GM19351 (cell line): Measurements from ENCODE around the gene RTN4R.
"Not testable (repeated sequence)": the region's sequence is repeated elsewhere in the genome, so short reads cannot be mapped to it uniquely, and the experiment has no call there.

Source experiments
- ATAC-seq: cut with Tn5 transposase; IDR thresholded peaks from one replicate; pipeline ENCODE4 v1.9.1; 2021; ENCODE audit warnings: mild to moderate bottlenecking, moderate library complexity; ENCODE audit not compliant: unreplicated experiment

The RTN4R gene

DNA sequence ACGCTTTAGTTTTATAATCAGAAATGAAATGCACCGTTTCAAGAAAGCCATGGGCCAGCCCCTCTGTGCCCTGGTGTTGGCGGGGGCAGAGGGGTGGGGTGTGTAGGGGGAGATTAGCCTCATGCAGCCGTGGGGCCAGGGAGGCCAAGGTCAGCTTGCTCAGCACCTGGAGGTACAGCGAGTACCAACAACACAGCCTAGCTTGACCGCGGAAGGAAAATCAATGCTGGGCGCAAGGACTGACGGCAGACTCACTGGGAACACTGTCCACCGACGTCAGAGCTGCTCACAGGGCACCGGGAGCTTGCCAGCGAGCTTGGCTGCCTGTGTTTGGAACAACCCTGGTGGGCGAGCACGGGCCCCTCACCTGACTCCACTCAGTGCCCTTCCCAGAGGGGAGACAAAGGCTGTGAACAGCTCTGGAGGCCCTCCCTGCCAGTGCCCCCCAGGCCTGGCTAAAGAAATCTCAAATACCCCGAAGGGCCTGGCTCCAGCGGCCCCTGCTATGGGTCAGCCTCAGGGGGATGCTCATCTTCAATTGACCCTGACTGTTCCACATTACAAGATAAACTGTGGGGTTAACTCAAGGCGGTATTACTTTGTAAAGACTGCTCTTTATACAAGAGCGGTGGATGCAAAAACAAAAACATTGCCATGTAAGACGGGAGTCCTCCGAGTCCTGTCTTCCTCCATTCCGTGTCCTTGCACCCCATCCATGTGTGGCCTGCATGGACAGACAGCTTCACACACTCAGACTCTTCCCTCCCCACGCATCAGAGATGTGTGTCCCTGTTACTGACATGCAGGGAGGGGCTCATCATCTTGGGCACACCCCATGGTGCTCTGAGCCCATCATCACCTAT lies 21.3 kb upstream of the RTN4R start:
- not testable (repeated sequence) for ATAC-seq

DNA sequence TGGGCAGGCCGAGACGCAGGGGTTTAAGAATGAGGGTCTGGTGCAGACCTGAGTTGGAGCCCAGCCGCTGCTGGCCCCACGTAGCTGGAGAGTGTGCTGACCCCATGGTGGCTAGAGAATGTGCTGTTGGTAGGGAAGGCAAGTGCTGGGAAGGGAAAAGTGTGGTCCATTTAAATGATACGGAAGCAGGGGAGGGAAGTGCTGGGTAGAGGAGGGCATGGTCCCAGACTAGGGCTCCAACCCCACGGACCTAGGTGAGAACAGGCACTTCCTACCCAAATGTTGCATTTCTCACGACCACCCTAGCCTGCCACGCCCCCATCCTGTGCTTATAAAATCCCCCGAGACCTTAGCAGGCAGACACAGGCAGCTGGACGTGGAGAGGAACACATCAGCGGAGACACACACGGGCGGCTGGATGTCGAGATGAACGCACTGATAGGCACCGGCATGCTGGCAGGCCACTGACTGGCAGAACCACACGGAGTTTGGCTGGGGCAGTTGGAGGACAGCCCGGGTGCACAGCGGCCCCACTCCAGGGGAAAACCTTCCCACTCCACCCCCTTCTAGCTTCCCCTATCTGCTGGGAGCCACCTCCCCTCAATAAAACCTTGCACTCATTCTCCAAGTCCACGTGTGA lies 18.8 kb upstream of the RTN4R start:
- not testable (repeated sequence) for ATAC-seq

DNA sequence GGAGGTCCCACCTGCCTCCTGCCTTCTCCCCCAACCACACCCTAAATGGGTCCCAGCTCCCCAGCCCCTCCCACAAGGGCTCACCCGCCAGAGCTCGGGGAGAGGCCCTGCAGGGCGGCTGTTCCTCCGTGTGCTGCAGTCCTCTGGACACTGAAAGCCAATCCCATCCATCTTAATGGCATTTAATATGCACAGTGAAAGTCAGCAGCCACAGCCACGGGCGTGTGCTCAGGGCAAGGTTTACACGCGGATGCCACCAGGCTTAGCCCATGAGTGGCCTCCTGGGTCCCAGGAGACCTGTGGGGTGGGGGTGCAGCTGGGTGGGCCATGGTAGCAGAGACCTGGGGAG lies 18.2 kb upstream of the RTN4R start:
- ATAC-seq: not testable (repeated sequence)

DNA sequence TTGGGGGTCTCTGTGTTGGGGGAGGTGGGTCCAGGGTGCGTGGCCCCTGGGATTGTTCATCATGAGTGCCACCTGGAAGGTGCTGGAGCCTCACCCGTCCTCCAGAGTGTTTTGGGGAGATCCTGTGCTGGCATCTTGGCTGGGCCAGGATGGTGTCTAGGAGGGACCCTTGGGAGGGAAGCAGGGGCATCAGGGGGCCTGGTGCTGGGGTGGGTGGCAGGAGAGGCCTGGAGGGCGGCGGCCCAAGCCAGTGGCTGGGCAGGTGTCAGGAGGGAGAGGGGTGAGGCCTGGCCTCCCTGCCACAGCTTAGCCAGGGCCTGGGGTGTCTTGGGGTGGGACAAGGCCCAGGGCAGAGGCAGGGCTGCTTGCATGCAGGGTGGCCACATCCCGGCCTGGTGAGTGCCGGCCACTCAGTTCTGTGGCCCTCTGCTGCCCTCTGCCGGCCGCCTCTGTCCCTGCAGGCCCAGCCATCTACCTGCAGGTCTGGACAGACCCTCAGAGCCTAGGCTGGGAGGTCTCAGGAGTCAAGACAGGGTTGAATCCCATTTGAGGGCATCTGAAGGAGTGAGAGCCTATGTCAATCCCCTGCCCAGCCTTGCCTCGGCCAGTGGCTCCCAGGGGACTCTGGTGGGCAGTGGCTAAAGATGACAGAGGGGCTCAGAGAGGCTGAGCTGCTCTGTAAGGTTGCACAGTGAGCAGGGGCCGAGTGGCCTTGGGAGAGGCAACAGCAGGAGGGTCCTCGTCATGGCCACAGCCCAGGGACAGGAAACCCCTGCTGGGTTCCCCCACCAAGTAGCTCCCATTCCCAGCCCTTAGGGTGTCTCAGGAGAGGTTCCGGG lies 17.6 kb upstream of the RTN4R start:
- ATAC-seq: not testable (repeated sequence)

DNA sequence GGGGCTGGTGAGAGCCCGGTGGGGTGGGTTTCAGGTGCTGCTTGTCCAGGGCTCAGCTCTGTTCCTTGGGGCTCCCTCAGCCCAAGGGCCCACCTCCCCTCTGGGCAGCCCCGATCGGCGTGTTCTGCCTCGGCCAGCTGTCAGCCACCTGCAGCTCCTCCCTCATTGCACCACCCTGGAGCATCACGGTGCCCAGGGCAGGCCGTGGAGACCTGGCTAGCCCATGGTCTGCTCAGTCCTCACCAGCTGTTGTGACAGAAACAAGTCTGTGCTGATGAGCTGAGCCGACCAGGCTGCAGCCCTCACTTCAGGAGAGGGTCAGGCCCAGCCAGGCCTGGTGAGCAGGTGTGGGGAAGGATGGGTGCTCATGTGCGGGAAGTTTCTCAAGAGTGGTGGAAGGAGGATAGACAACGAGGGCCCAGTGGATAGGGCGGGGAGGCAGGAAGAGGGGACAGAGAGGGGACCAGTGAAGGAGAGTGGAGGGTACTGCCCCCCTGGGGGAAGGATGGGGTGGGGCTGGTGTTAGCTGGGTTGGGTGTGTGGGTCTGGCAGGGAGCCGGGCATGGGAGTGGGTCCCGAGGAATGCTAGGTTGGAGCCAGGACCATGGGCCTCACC lies 16.5 kb upstream of the RTN4R start:
- no peak for ATAC-seq

DNA sequence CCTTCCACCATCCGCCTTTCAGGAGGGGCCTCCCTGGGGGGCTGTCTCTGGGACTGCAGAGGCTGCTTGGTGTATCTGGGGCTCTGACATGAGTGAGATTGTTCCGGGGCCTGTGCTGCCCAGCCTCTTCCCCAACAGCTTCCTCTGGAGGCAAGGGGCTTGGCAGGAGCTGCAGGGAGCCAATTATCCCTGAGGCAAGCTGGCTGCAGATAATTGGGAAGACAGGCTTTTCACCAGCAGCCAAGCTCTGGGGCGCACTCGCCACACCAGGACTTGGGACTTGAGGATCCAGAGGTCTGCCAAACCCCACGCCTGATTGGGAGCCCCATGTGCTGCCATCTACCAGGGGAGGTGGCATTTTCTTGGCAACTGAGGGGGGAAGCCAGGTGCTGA lies 15.6 kb upstream of the RTN4R start:
- ATAC-seq: no peak

DNA sequence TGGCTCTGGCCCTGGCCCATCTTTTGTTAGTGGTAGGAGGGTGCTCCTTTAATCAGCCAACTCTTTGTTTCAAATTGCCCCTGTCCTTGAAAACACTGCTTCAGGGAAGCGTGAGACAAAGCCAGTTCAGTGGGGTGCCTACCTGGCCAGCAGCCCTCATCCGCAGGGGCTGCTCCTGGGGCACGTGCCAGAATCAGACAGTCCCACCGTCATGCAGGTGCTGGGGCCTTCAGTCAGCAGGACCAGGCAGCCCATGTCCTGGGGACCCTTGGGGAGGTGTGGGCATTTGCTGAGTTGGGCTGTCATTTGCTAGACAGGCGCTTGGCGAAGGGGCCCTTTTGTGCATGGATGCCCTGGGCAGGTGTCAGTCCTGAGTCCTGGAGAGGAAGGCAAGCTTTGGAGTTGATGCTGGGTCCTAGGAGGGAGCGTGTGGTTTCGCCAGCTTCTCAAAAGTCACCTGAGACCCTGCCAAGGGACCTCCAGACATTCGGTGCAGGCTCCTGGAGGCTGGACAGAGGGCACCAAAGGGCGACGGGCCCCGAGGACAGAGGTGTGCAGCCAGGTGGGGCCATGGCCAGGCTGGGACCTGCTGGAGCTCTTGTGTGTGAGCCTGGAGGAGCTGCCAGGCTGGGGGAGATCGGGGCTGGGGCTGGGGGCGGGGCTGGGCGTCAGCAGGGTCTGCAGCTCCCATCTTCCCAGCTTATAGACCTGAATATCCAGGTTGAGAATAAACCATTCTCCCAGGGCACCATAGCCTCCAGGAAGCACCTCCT lies 15.0 kb upstream of the RTN4R start:
- no peak for ATAC-seq

DNA sequence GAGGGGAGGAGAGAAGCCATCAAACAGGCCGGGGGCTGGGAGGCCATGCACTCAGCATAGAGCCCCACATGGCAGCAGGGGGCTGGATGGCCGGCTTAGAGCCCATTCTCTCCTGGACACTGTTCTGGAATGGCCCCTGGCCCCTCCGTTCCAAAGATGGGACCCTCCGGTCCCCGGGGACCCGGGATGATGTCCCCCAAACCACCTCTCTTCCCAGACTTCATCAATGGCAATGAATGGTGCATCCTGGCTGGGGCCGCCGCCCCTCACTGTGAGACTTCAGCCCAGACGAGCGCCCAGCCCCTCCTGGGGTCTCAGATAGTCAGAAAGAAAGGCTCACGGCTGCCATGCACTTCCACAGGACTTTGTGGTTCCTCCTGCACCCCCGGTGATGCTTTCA lies 13.8 kb upstream of the RTN4R start:
- ATAC-seq: no peak

DNA sequence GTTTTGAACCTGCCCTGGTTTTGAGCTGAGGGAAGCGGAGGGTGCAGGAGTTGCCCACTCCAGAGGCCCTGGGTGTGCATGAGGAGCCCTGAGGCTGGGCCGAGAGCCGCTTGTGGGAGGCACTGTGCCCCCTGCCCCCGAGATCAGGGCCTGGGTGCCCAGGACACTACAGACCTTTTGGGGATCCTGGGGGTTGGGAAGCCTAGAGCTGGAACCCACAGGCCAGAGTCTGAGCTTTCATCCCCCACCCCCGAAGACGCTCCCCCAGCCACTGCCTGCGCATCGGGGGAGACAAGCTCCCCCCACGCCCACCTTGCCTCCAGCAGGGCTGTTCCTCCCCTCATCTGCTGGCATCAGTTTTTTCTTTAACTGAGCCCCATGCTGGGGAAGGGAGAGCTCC lies 13.4 kb upstream of the RTN4R start:
- ATAC-seq: not testable (repeated sequence)

DNA sequence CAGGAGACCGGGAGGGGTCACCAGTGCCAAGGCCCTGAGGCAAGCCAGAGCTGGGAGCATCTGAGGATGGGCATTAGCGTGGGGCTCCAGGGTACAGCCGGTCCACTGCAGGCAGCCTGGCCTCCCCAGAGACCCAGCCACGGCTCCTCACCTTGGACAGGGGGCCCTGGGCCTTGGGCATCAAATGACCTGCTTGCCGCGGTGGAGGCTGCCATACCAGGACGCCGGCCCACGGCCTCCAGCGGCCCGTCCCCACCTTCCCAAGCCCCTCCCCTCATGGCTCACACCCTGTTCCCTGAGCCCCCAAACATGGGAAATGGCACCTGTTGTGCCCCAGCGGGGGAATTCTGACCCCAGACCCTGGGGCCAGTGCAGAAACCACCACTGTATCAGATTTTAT lies 12.7 kb upstream of the RTN4R start:
- ATAC-seq: no peak

DNA sequence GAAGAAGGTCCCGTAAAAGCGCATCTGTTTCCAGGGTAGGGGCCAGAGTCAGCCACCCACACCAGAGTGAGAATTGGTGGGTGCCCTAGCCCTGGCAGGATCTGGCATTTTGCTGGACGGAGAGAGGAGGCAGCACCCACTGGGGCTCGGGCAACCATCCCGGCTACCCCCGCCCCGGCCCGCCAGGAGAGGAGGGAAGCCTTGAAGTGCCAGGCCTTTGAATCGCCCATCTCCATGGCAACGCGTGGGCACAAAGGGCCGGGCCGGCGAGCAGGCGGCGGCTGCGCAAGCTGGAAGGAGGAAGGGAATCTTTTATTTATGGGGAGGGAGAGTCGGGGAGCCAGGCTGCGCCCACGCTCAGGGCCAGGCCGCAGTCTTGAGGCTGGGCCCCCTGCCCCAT lies 12.0 kb upstream of the RTN4R start:
- not testable (repeated sequence) for ATAC-seq

DNA sequence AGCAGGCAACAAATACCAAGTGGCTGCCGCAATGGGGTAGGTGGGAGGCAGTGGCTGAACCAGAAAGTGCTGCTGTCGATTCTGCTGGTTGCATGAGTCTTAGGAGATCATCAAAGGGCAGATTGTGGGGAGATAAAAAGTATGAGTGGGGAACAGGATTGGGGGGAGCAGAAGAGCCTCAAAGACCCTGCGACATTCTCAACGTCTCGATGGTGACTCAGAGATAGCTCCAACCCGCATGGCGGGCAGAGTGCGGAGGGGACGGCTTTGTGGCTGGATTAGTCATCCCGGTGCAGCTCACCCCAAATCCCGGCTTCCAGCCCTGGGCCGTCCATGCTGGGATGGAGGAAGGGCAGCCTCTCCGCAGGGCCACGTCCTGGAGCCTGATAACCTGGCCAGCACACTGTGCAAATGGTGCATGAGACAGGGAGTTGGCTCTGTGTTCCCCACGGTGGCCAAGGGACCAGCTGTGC lies 11.6 kb upstream of the RTN4R start:
- no peak for ATAC-seq

DNA sequence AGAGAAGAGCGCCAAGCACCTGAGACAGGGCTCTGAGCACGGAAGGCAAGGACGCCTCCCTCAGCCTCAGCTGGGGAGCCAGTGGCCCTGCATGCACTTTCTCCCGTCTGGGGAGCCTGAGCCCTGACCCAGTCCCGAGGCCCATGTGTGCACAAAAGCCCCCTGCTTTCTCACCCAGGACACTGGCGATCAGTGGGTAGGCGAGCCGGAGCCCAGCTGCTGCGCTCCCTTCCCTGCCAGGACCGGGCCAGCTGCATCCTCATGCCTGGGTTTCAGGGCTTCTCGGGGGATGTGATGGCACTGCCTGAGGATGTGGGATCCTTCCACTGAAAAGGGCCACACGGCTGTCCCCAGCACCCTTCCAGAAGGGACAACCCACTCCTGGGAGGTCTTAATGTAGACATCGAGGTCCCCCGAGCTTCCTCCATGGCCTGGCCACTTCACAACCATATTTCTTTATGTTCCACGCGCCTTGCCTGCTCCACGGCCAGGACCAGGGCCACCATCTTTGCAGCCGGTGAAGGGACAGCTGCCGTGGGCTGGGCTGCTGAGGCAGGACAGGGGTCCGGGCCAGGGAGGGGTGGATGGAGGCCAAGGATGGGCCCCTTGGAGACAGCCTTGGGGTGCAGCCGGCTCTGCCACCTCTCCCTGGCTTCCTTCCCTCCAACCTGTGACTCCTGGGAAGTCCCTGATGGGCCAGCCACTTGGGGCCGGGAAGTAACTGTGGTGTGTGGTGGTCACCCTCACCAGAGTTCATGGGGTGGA lies 10.8 kb upstream of the RTN4R start:
- not testable (repeated sequence) for ATAC-seq

DNA sequence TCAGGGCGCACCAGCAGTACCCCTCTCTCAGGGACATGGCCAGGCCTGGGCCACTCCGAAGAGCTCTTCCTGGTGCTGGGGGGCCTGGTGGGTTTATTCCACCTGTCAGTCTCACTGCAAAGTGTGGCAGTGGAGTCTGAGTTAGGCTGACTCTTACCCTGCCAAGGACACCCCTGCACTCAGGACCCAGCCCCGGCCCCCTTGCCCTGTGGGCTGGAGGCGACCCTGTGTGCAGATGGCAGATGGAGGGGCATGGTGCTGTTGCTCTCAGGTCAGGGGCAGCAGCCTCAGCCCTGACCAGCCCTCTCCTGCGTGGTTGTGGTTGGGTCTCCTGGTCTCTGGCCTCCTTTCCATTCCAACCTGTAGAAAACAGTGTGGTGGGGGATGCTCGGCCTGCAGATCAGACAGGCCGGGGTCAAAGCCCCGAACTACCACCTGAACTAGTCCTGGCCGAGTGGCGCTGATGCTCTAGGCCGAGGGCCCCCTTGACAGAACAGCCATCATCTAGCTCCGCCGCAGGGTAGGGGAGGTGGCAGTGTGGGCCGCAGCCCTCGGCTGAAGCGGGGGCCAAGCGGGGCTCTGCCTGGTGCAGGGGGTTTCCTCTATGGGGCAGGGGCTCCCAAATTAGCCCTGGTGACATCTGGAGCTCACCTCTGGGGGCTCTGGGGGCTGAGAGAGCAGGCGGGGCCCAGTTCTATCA lies 10.0 kb upstream of the RTN4R start:
- not testable (repeated sequence) for ATAC-seq

DNA sequence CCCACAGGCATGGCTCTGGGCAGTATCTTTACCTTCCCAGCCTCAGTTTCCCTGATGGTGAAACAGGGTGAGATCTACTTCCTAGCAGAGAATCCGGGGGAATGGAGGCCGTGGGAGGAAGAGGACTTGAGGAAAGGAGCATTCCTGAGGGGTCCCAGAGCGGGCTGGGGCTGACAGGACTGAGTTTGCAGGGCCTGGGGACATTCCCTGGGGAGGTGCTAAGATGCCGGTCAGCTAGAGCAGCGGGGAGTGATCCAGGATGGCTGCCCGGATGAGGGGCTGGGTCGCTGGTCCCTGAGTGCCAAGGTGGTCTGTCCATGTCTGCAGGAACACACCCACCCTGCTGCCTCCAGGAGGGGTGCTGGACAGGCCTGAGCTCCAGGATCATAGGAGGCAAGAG lies 8.3 kb upstream of the RTN4R start:
- no peak for ATAC-seq

DNA sequence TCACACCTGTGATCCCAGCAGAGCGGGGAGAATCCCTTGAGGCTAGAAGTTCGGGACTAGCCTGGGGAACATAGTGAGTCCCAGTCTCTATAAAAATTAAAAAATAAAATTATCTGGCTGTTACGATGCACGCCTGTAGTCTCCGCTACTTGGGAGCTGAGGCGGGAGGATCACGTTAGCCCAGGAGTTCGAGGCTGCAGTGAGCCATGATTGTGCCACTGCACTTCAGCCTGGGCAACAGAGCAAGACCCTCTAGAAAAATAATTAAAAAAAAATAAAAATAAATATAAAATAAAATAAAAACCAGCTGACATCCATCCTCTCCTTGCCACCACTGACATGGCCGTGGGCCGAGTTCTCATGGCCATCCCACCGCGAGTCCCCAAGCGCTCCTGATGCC lies 7.7 kb upstream of the RTN4R start:
- no peak for ATAC-seq

DNA sequence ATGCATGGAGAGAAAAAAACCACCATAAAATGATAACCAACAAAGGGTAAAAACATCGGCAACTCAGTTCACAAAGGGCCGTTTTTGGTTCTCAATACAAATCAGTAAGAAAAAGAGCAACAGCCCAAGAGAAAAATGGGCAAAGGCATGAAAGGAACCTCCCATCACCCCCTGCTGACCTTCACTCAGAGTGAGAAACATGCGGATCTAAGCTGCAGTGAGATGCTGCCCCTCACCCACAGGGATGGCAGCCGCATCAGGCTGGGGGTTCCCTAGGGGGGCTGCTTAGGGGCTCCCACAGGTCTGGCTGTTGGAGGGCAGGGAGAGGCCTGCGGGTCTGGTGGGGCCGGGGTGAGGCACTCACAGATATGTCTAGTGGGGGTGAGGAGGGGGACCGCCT lies 7.2 kb upstream of the RTN4R start:
- not testable (repeated sequence) for ATAC-seq

DNA sequence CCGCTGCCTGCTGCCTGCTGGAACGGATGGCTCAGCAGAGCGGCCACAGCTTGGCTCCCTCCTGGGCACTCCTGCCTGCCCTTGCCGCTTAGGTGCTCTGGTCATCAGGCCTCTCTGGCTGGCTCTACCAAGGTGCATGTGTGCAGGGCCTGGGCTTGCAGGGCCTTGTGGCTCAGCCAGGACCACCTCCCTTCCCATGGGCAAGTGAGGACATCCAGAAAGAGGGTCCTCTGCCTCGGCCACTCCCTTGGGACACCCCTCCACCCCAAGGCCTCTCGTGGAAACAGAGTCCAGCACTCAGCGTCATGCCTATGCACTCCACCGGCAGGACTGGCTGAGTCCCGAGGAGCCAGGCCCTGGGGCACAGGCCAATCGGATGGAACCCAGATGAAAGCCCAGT lies 6.3 kb upstream of the RTN4R start:
- ATAC-seq: not testable (repeated sequence)

DNA sequence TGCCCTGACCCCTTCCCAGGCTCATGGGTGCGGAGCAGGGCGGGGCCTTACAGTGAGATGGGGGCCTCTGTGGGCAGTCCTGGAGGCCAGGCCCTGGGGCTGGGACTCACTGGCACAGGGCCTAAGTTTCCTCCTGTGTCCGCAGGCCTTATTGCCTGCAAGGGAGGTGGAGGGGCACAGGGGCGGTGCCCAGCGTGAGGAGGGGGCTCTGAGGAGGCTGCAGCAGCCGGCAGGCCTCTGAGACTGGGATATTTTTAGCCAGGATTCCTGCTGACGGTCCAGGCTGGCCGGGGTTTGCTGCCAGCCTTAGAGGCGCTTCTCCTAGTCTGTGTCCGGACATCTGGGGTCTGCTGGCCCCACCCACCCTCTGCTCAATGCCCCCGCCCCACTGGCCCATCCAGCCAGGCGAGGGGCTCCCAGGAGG lies 5.7 kb upstream of the RTN4R start:
- ATAC-seq: no peak
